ENCODE results near the gene GDF10. TPM values are rescaled to one million over a fixed set of nuclear protein-coding genes. Genes with fewer than 3 reads are reported as not detected.
A peak's percentile ranks its signal among the peaks of the same experiment; 100 is the strongest.

GDF10 gene
- total RNA-seq, 4 donors from 2014 or later, result 5.8 to 29.7 (median 10.8) TPM

- Histone ChIP-seq H3K27ac (no peak overlapping the region), H3K36me3 (no peaks in the 10 kb centered on the region), H3K9me3 (no peaks in the 10 kb centered on the region), H3K4me3 (no peak overlapping the region), H3K4me1 (no peaks in the 10 kb centered on the region), H3K27me3 (no peaks in the 10 kb centered on the region)
- no peak for ATAC-seq
- TF ChIP-seq EP300 (IDR thresholded peaks at IDR 0.05), result no peak
- 80 to 100% methylated on average over 1 of the region's 12 CpGs for WGBS, 2 donors (ENCODE audit: low coverage in 1 of 2)
These were observed 57.2 kb downstream of the GDF10 start for GRCh38 chr10:47357131-47357582.

DNA sequence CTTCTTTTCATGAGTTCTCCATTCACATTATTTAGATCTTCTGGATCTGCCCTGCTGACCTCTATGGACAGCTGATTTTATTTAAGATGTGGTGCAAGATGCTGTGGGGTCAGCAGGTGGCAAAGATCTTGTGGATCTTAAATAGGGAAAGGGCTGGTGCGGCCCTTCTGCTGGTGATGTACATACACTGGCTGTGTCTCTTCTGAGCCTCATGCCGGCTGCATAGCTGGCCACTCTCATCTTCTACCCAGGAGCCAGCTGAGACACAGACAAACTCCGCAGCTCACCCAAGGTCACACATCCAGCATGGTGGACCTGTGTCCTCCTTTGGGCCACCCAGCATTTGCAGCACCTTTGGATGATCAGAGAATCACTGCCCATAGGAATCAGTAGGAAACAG lies 57.9 kb downstream of the GDF10 start:
- no peak overlapping the region for H3K27ac ChIP-seq
- WGBS, 2 donors (ENCODE audit: low coverage in 1 of 2), result 70 to 86% methylated on average over 1 to 2 of the region's 3 CpGs
- ATAC-seq, result no peak
- H3K9me3 ChIP-seq, result no peaks in the 10 kb centered on the region
- no peaks in the 10 kb centered on the region for H3K36me3 ChIP-seq
- no peak overlapping the region for H3K4me3 ChIP-seq
- no peaks in the 10 kb centered on the region for H3K27me3 ChIP-seq
- H3K4me1 ChIP-seq, result no peaks in the 10 kb centered on the region
- TF ChIP-seq POLR2AphosphoS5 (IDR thresholded peaks at IDR 0.05) (no peak), POLR2A (IDR thresholded peaks at IDR 0.05) (no peak), EP300 (IDR thresholded peaks at IDR 0.05) (no peak)
- TF ChIP-seq, protein P1, sequence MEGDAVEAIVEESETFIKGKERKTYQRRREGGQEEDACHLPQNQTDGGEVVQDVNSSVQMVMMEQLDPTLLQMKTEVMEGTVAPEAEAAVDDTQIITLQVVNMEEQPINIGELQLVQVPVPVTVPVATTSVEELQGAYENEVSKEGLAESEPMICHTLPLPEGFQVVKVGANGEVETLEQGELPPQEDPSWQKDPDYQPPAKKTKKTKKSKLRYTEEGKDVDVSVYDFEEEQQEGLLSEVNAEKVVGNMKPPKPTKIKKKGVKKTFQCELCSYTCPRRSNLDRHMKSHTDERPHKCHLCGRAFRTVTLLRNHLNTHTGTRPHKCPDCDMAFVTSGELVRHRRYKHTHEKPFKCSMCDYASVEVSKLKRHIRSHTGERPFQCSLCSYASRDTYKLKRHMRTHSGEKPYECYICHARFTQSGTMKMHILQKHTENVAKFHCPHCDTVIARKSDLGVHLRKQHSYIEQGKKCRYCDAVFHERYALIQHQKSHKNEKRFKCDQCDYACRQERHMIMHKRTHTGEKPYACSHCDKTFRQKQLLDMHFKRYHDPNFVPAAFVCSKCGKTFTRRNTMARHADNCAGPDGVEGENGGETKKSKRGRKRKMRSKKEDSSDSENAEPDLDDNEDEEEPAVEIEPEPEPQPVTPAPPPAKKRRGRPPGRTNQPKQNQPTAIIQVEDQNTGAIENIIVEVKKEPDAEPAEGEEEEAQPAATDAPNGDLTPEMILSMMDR (IDR thresholded peaks at IDR 0.05), result no peak

DNA sequence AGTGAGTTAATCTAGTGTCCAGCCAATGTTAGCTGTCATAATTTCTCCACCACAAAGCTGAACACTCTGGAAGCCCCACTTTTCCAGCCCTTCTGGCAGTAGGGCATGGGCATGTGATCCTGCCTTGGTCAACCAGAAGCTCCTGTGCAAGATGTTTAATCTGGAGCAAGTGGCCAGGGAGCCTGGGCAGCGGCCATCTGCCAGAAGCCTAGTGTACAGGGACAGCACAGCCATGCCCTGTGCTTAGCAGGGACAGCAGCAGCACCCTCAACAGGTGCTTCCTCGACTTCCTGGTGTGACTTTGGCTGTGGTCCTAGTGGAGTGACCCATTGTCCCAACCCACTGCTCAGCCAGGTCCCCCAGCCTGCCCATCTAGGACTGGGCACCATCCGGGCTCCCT lies 58.5 kb downstream of the GDF10 start:
- H3K27me3 ChIP-seq, result no peaks in the 10 kb centered on the region
- no peaks in the 10 kb centered on the region for H3K36me3 ChIP-seq
- H3K9me3 ChIP-seq, result no peaks in the 10 kb centered on the region
- no peak overlapping the region for H3K27ac ChIP-seq
- no CpG with 5 or more reads among the region's 3 CpGs for whole genome bisulfite sequencing, 2 donors (ENCODE audit: low coverage in 1 of 2)
- no peak for TF ChIP-seq POLR2AphosphoS5 (IDR thresholded peaks at IDR 0.05)
- no peak for TF ChIP-seq POLR2A (IDR thresholded peaks at IDR 0.05)
- TF ChIP-seq EP300 (IDR thresholded peaks at IDR 0.05), result no peak
- TF ChIP-seq, protein P1 (IDR thresholded peaks at IDR 0.05), result no peak
- H3K4me3 ChIP-seq, result no peak overlapping the region
- ATAC-seq, result peak; percentile 35
- H3K4me1 ChIP-seq, result no peaks in the 10 kb centered on the region

GRCh38 chr10:47359101-47359500 lies 59.1 kb downstream of the GDF10 start:
- no peak overlapping the region for H3K4me3 ChIP-seq
- no peak for ATAC-seq
- H3K27ac ChIP-seq, result no peak overlapping the region
- H3K4me1 ChIP-seq, result no peaks in the 10 kb centered on the region
- TF ChIP-seq POLR2AphosphoS5 (IDR thresholded peaks at IDR 0.05), result no peak
- no peak for TF ChIP-seq POLR2A (IDR thresholded peaks at IDR 0.05)
- TF ChIP-seq EP300 (IDR thresholded peaks at IDR 0.05), result no peak
- H3K27me3 ChIP-seq, result no peaks in the 10 kb centered on the region
- no peaks in the 10 kb centered on the region for H3K36me3 ChIP-seq
- WGBS, 2 donors (ENCODE audit: low coverage in 1 of 2), result 92 to 94% methylated on average over 2 of the region's 2 CpGs
- no peaks in the 10 kb centered on the region for H3K9me3 ChIP-seq

- H3K36me3 ChIP-seq, result no peaks in the 10 kb centered on the region
- no peak for ATAC-seq
These were observed 59.8 kb downstream of the GDF10 start for GRCh38 chr10:47359626-47360418.

GRCh38 chr10:47360419-47361040 lies 60.5 kb downstream of the GDF10 start:
- Histone ChIP-seq H3K27ac (no peak overlapping the region), H3K4me3 (no peak overlapping the region), H3K4me1 (no peaks in the 10 kb centered on the region), H3K27me3 (no peaks in the 10 kb centered on the region), H3K36me3 (no peaks in the 10 kb centered on the region), H3K9me3 (no peaks in the 10 kb centered on the region)
- WGBS, 2 donors (ENCODE audit: low coverage in 1 of 2), result 74 to 100% methylated on average over 1 to 8 of the region's 14 CpGs
- no peak for TF ChIP-seq POLR2AphosphoS5 (IDR thresholded peaks at IDR 0.05)
- TF ChIP-seq EP300 (IDR thresholded peaks at IDR 0.05), result no peak
- no peak for TF ChIP-seq POLR2A (IDR thresholded peaks at IDR 0.05)
- TF ChIP-seq, protein P1 (IDR thresholded peaks at IDR 0.05), result no peak
- ATAC-seq, result no peak

More at GRCh38 chr10:47359626-47360418, 59.8 kb downstream of the GDF10 start:
- 100% methylated on average over 1 of the region's 4 CpGs; no CpG with 5 or more reads in 1 of the 2 donors for WGBS, 2 donors (ENCODE audit: low coverage in 1 of 2)
- Histone ChIP-seq H3K9me3 (no peaks in the 10 kb centered on the region), H3K4me1 (no peaks in the 10 kb centered on the region), H3K4me3 (no peak overlapping the region), H3K27ac (no peak overlapping the region), H3K27me3 (no peaks in the 10 kb centered on the region)
- TF ChIP-seq POLR2A (IDR thresholded peaks at IDR 0.05) (no peak), EP300 (IDR thresholded peaks at IDR 0.05) (no peak)
